ENCODE measurements around the gene PTPN18.

- TF ChIP-seq CTCF (IDR thresholded peaks at IDR 0.05) (no peak), POLR2A (IDR thresholded peaks at IDR 0.05) (no peak), POLR2AphosphoS5 (IDR thresholded peaks at IDR 0.05; ENCODE audit: insufficient read depth in 1 of 2, low read depth in 1 of 2) (no peak)
Measured at GRCh38 chr2:130370490-130370889, 14.6 kb downstream of the PTPN18 start.

Data from vagina (tissue), 2 donors.